ENCODE results near the gene CSRNP3.

Gene CSRNP3

DNA sequence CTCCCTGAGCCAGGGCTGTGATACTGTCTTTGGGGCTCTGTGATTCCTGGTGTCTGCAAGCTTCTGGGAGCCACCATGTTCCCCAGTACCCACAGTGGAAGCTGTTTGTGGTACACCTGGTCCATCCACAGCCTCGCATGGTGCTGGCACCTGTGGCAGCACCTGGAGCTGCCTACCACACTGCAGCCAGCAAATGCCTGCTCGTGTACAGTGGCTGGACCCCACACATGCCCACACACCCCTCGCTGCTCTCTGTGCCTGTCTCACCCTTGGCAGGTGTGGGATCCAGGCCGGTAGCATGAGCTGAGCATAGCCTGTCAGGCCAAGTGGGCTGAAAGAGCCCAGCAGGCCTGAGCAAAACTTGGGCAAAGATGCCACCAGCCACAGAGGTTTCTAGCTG lies 41.8 kb upstream of the CSRNP3 start:
- H3K4me3 ChIP-seq (ENCODE audit: low read depth, low read length), result no peak overlapping the region
- no peak overlapping the region for H2BK5ac ChIP-seq (ENCODE audit: low read depth, low read length, poor library complexity)
- H3K9ac ChIP-seq (ENCODE audit: low read length), result no peak overlapping the region
- DNase-seq, result no peak
- peaks cover 4% of the 10 kb centered on the region for H3K9me3 ChIP-seq (ENCODE audit: insufficient read depth, low read depth, low read length)
- no peak overlapping the region for H3K14ac ChIP-seq (ENCODE audit: low read length)
- no peak overlapping the region for H4K8ac ChIP-seq (ENCODE audit: low read depth, low read length)
- no peak overlapping the region for H4K91ac ChIP-seq (ENCODE audit: low read depth, low read length)
- H3K27ac ChIP-seq (ENCODE audit: low read depth, low read length), result no peak overlapping the region
- H2BK12ac ChIP-seq (ENCODE audit: low read length), result no peak overlapping the region
- WGBS (ENCODE audit: extremely low coverage, insufficient coverage, insufficient read length), result no CpG with 5 or more reads among the region's 4 CpGs
- no peak overlapping the region for H3K4ac ChIP-seq (ENCODE audit: low read depth, low read length)
- H3K4me2 ChIP-seq (ENCODE audit: low read length), result no peak overlapping the region
- H3K79me2 ChIP-seq (ENCODE audit: control insufficient read depth, insufficient read depth, low read length, poor library complexity), result no peaks in the 10 kb centered on the region
- no peaks in the 10 kb centered on the region for H3K27me3 ChIP-seq (ENCODE audit: insufficient read depth, low read length)
- H3K4me1 ChIP-seq (ENCODE audit: control insufficient read depth in 1 of 2, insufficient read depth in 2 of 2, low read length in 2 of 2), result no peaks in the 10 kb centered on the region
- no peak overlapping the region for H2AFZ ChIP-seq (ENCODE audit: insufficient read depth, low read length, poor library complexity)
- no peaks in the 10 kb centered on the region for H3K79me1 ChIP-seq (ENCODE audit: low read length)
- no peak overlapping the region for H4K12ac ChIP-seq (ENCODE audit: low read depth, low read length)
- H2BK120ac ChIP-seq (ENCODE audit: insufficient read depth, low read length, poor library complexity), result no peak overlapping the region
- H3K23ac ChIP-seq (ENCODE audit: low read length), result no peak overlapping the region
- no peak overlapping the region for H2AK5ac ChIP-seq (ENCODE audit: low read length)
- no peak overlapping the region for H3K18ac ChIP-seq (ENCODE audit: low read length)
- peaks cover 0 to 3% of the 10 kb centered on the region in 2 experiments for H3K36me3 ChIP-seq (ENCODE audit: control insufficient read depth in 1 of 2, insufficient read depth in 2 of 2, low read length in 2 of 2)

DNA sequence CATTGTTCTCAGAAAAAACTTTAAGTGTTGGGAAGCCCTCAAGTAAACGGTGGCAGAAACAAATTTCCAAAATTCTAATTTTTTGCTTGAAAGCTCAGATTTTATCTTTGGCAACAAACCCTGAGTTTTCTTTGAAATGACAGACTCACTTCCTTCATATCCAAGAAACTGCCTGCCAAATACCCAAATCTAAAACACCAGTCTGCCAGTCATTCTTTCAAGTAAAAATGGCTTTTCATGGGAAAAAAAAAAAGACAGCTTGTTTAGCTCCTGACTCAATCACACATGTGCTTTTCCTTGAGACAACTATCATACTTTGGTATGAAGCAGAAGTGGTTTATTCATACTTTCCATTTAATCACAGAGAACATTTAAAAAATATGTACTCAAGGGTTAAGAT lies 40.6 kb upstream of the CSRNP3 start:
- Histone ChIP-seq H3K23ac (ENCODE audit: low read length) (no peak overlapping the region), H3K79me2 (ENCODE audit: control insufficient read depth, insufficient read depth, low read length, poor library complexity) (no peaks in the 10 kb centered on the region), H3K27ac (ENCODE audit: low read depth, low read length) (no peak overlapping the region), H3K4me3 (ENCODE audit: low read depth, low read length) (no peak overlapping the region), H3K4ac (ENCODE audit: low read depth, low read length) (no peak overlapping the region), H3K4me1 (ENCODE audit: control insufficient read depth in 1 of 2, insufficient read depth in 2 of 2, low read length in 2 of 2) (no peaks in the 10 kb centered on the region), H2BK5ac (ENCODE audit: low read depth, low read length, poor library complexity) (no peak overlapping the region), H3K9ac (ENCODE audit: low read length) (no peak overlapping the region), H3K79me1 (ENCODE audit: low read length) (no peaks in the 10 kb centered on the region), H3K18ac (ENCODE audit: low read length) (no peak overlapping the region), H3K4me2 (ENCODE audit: low read length) (no peak overlapping the region), H4K12ac (ENCODE audit: low read depth, low read length) (no peak overlapping the region), H2AFZ (ENCODE audit: insufficient read depth, low read length, poor library complexity) (no peak overlapping the region), H3K9me3 (ENCODE audit: insufficient read depth, low read depth, low read length) (no peaks in the 10 kb centered on the region), H4K91ac (ENCODE audit: low read depth, low read length) (no peak overlapping the region), H2BK120ac (ENCODE audit: insufficient read depth, low read length, poor library complexity) (no peak overlapping the region), H4K8ac (ENCODE audit: low read depth, low read length) (no peak overlapping the region), H3K36me3 (ENCODE audit: control insufficient read depth in 1 of 2, insufficient read depth in 2 of 2, low read length in 2 of 2) (no peaks in the 10 kb centered on the region), H3K27me3 (ENCODE audit: insufficient read depth, low read length) (no peaks in the 10 kb centered on the region), H3K14ac (ENCODE audit: low read length) (no peak overlapping the region), H2AK5ac (ENCODE audit: low read length) (no peak overlapping the region), H2BK12ac (ENCODE audit: low read length) (no peak overlapping the region)
- no CpG with 5 or more reads among the region's 1 CpG for WGBS (ENCODE audit: extremely low coverage, insufficient coverage, insufficient read length)
- DNase-seq, result no peak

DNA sequence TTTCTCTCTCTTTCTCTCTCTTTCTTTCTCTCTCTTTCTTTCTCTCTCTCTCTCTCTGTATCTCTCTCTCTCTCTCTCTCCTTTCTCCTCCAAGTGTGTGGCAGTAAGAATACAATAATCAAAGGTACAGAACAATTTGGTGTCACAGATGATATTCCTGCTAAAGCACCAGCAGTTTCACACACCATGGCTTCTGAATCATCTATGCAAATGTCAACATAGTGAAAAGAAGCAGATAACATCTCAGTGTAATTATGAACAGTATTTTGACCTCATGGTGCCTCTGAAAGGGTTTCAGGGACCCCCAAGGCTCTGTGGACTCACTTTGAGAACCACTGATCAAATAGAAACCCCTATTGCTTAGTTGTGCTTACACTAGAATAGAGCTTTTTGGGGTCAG lies 38.5 kb upstream of the CSRNP3 start:
- Histone ChIP-seq H3K79me2 (ENCODE audit: control insufficient read depth, insufficient read depth, low read length, poor library complexity) (no peaks in the 10 kb centered on the region), H3K23ac (ENCODE audit: low read length) (no peak overlapping the region), H3K9me3 (ENCODE audit: insufficient read depth, low read depth, low read length) (no peaks in the 10 kb centered on the region), H3K9ac (ENCODE audit: low read length) (no peak overlapping the region), H2AFZ (ENCODE audit: insufficient read depth, low read length, poor library complexity) (no peak overlapping the region), H4K12ac (ENCODE audit: low read depth, low read length) (no peak overlapping the region), H3K18ac (ENCODE audit: low read length) (no peak overlapping the region), H3K14ac (ENCODE audit: low read length) (no peak overlapping the region), H4K91ac (ENCODE audit: low read depth, low read length) (no peak overlapping the region), H2BK5ac (ENCODE audit: low read depth, low read length, poor library complexity) (no peak overlapping the region), H3K79me1 (ENCODE audit: low read length) (no peaks in the 10 kb centered on the region), H2BK120ac (ENCODE audit: insufficient read depth, low read length, poor library complexity) (no peak overlapping the region), H3K4me3 (ENCODE audit: low read depth, low read length) (no peak overlapping the region), H3K4ac (ENCODE audit: low read depth, low read length) (no peak overlapping the region), H3K4me1 (ENCODE audit: control insufficient read depth in 1 of 2, insufficient read depth in 2 of 2, low read length in 2 of 2) (no peaks in the 10 kb centered on the region), H4K8ac (ENCODE audit: low read depth, low read length) (no peak overlapping the region), H3K27ac (ENCODE audit: low read depth, low read length) (no peak overlapping the region), H3K36me3 (ENCODE audit: control insufficient read depth in 1 of 2, insufficient read depth in 2 of 2, low read length in 2 of 2) (no peaks in the 10 kb centered on the region), H2BK12ac (ENCODE audit: low read length) (no peak overlapping the region), H2AK5ac (ENCODE audit: low read length) (no peak overlapping the region), H3K27me3 (ENCODE audit: insufficient read depth, low read length) (no peaks in the 10 kb centered on the region), H3K4me2 (ENCODE audit: low read length) (no peak overlapping the region)
- DNase-seq, result peak in 1 of 2 donors; percentile 28

DNA sequence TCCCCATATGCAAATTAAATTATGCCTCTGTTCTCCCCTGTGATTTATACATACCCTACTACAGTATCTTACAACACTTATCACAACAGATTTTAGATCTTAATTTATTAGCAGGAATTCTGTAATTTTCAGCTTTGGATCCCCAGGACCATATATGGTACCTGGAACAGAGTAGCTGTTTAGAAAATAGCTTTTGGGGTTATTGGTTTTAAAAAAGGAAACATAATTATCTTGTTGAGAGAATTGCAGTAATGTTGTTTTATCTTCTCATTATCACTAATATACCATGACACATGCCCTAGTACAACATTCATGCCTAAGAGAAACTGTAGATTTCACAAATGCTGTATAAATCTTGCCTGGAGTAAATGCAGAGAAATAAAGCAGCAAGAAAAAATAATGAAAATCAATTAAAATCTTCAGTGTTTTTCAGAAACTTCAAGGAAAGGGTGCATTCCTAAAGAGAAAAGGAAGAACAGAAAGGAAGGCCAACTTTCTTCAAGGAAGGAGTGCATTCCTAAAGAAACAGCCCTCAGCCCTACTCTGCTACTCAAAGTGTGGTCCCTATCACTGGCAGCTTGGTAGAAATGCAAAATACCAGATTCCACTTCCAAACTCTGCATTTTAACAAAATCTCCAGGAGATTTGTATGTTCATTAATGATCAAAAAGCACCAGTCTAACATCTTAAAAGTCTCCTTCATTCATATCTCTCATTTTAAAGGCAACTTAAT lies 37.1 kb upstream of the CSRNP3 start:
- no peak overlapping the region for H3K23ac ChIP-seq (ENCODE audit: low read length)
- H3K9ac ChIP-seq (ENCODE audit: low read length), result no peak overlapping the region
- H2AFZ ChIP-seq (ENCODE audit: insufficient read depth, low read length, poor library complexity), result no peak overlapping the region

More for the DNA sequence above, 37.1 kb upstream of the CSRNP3 start:
- no peaks in the 10 kb centered on the region for H3K79me2 ChIP-seq (ENCODE audit: control insufficient read depth, insufficient read depth, low read length, poor library complexity)
- no peak overlapping the region for H4K12ac ChIP-seq (ENCODE audit: low read depth, low read length)
- no peak overlapping the region for H4K91ac ChIP-seq (ENCODE audit: low read depth, low read length)
- H2AK5ac ChIP-seq (ENCODE audit: low read length), result no peak overlapping the region
- H3K4me3 ChIP-seq (ENCODE audit: low read depth, low read length), result no peak overlapping the region
- no peaks in the 10 kb centered on the region for H3K4me1 ChIP-seq (ENCODE audit: control insufficient read depth in 1 of 2, insufficient read depth in 2 of 2, low read length in 2 of 2)
- no peaks in the 10 kb centered on the region for H3K9me3 ChIP-seq (ENCODE audit: insufficient read depth, low read depth, low read length)
- H4K8ac ChIP-seq (ENCODE audit: low read depth, low read length), result no peak overlapping the region
- no peak overlapping the region for H2BK5ac ChIP-seq (ENCODE audit: low read depth, low read length, poor library complexity)
- H3K18ac ChIP-seq (ENCODE audit: low read length), result no peak overlapping the region
- H3K14ac ChIP-seq (ENCODE audit: low read length), result no peak overlapping the region
- no peak overlapping the region for H3K27ac ChIP-seq (ENCODE audit: low read depth, low read length)
- H3K36me3 ChIP-seq (ENCODE audit: control insufficient read depth in 1 of 2, insufficient read depth in 2 of 2, low read length in 2 of 2), result no peaks in the 10 kb centered on the region
- no peaks in the 10 kb centered on the region for H3K27me3 ChIP-seq (ENCODE audit: insufficient read depth, low read length)
- H3K4me2 ChIP-seq (ENCODE audit: low read length), result no peak overlapping the region
- no peak overlapping the region for H2BK12ac ChIP-seq (ENCODE audit: low read length)
- H2BK120ac ChIP-seq (ENCODE audit: insufficient read depth, low read length, poor library complexity), result no peak overlapping the region
- no peaks in the 10 kb centered on the region for H3K79me1 ChIP-seq (ENCODE audit: low read length)
- no peak overlapping the region for H3K4ac ChIP-seq (ENCODE audit: low read depth, low read length)
- no peak for DNase-seq
